HL-60 (cell line): ENCODE results near the gene STXBP4.

Source experiments
- CTCF ChIP-seq: IDR thresholded peaks from one replicate; pipeline ENCODE4 v1.5.1; 2011; ENCODE audit warnings: low read length, control low read depth, inconsistent platforms; ENCODE audit not compliant: insufficient read depth
- GABPA ChIP-seq: IDR thresholded peaks from 2 replicates; pipeline ENCODE4 v1.6.1; 2012; ENCODE audit warnings: low read depth
- POLR2AphosphoS5 ChIP-seq: IDR thresholded peaks from 2 replicates; pipeline ENCODE4 v1.6.1; 2012; ENCODE audit warnings: low read depth
- REST ChIP-seq: IDR thresholded peaks from 2 replicates; pipeline ENCODE4 v1.6.1; 2012; ENCODE audit warnings: low read depth; ENCODE audit not compliant: insufficient replicate concordance
- SPI1 ChIP-seq: IDR thresholded peaks from 2 replicates; pipeline ENCODE4 v1.6.1; 2012; ENCODE audit warnings: low read depth, mild to moderate bottlenecking, borderline replicate concordance

GRCh38 chr17:55067697-55068439, 99.3 kb downstream of the STXBP4 start:
- TF ChIP-seq CTCF (no peak), POLR2AphosphoS5 (no peak), REST (no peak), SPI1 (no peak), GABPA (no peak)
